B cell (primary cell): ENCODE results near the gene CPA2.

Source experiments
- EZH2 ChIP-seq: IDR thresholded peaks from 2 replicates; pipeline ENCODE4 v1.6.1; 2012; ENCODE audit warnings: borderline replicate concordance, low read depth, mild to moderate bottlenecking, moderate library complexity, low read length; ENCODE audit not compliant: insufficient read depth, poor library complexity, severe bottlenecking
- TF ChIP-seq, protein P1 (sequence below): fragments of 200-600 bp; IDR thresholded peaks from one replicate; pipeline ENCODE4 v1.8.0; 2022; ENCODE audit warnings: antibody characterized with exemption, mild to moderate bottlenecking

DNA sequence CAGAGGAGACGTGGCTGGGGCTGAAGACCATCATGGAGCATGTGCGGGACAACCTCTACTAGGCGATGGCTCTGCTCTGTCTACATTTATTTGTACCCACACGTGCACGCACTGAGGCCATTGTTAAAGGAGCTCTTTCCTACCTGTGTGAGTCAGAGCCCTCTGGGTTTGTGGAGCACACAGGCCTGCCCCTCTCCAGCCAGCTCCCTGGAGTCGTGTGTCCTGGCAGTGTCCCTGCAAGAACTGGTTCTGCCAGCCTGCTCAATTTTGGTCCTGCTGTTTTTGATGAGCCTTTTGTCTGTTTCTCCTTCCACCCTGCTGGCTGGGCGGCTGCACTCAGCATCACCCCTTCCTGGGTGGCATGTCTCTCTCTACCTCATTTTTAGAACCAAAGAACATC lies 56.0 kb downstream of the CPA2 start:
- TF ChIP-seq, protein P1, sequence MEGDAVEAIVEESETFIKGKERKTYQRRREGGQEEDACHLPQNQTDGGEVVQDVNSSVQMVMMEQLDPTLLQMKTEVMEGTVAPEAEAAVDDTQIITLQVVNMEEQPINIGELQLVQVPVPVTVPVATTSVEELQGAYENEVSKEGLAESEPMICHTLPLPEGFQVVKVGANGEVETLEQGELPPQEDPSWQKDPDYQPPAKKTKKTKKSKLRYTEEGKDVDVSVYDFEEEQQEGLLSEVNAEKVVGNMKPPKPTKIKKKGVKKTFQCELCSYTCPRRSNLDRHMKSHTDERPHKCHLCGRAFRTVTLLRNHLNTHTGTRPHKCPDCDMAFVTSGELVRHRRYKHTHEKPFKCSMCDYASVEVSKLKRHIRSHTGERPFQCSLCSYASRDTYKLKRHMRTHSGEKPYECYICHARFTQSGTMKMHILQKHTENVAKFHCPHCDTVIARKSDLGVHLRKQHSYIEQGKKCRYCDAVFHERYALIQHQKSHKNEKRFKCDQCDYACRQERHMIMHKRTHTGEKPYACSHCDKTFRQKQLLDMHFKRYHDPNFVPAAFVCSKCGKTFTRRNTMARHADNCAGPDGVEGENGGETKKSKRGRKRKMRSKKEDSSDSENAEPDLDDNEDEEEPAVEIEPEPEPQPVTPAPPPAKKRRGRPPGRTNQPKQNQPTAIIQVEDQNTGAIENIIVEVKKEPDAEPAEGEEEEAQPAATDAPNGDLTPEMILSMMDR, result no peak
- no peak for TF ChIP-seq EZH2
